OCI-LY3 (cell line): ENCODE measurements around the gene WARS2.

Experiments
- H2AFZ ChIP-seq: fragments of 200-600, 300-600 bp; shearing (Covaris generic); 2 replicates; pipeline ENCODE4 v1.6.0; 2014; ENCODE audit warnings: antibody characterized with exemption, low read depth, low read length
- H3K27ac ChIP-seq: fragments of 200-600, 300-600 bp; sonication (generic); 2 replicates; pipeline ENCODE4 v1.5.1; 2014; ENCODE audit warnings: mild to moderate bottlenecking, low read length, moderate library complexity, mixed read lengths
- H3K27me3 ChIP-seq: fragments of 200-600, 300-600 bp; sonication (generic); 2 replicates; pipeline ENCODE4 v1.6.1; 2014; ENCODE audit warnings: low read depth, low read length, mixed read lengths
- H3K36me3 ChIP-seq: fragments of 200-600, 300-600 bp; sonication (generic); replicated peaks from 2 replicates; pipeline ENCODE3; 2014; ENCODE audit warnings: low read depth, low read length, mixed read lengths
- H3K4me1 ChIP-seq: fragments of 300-600, 200-600 bp; sonication (generic); 2 replicates; pipeline ENCODE4 v1.6.1; 2014; ENCODE audit warnings: low read length, mixed read lengths
- H3K4me2 ChIP-seq: fragments of 200-600, 300-600 bp; sonication (generic); 2 replicates; pipeline ENCODE4 v1.6.1; 2014; ENCODE audit warnings: low read length, mixed read lengths
- H3K4me3 ChIP-seq: fragments of 300-600, 200-600 bp; sonication (generic); 2 replicates; pipeline ENCODE4 v1.5.1; 2014; ENCODE audit warnings: antibody characterized with exemption, mild to moderate bottlenecking, low read length, moderate library complexity
- H3K79me2 ChIP-seq: fragments of 300-600, 200-600 bp; shearing (Covaris generic); 2 replicates; pipeline ENCODE4 v1.6.1; 2014; ENCODE audit warnings: mild to moderate bottlenecking, low read length, mixed read lengths
- H3K9ac ChIP-seq: fragments of 300-600, 200-600 bp; shearing (Covaris generic); 2 replicates; pipeline ENCODE4 v1.6.0; 2014; ENCODE audit warnings: mild to moderate bottlenecking, low read length, moderate library complexity
- H3K9me3 ChIP-seq: fragments of 200-600, 300-600 bp; shearing (Covaris generic); 2 replicates; pipeline ENCODE4 v1.6.1; 2014; ENCODE audit warnings: low read length, mixed read lengths; ENCODE audit not compliant: insufficient read depth
- H4K20me1 ChIP-seq: fragments of 200-600, 300-600 bp; sonication (generic); 2 replicates; pipeline ENCODE4 v1.6.1; 2016; ENCODE audit warnings: low read length, mixed read lengths; ENCODE audit not compliant: insufficient read depth
- CTCF ChIP-seq: fragments of 200-600, 300-600 bp; sonication (generic); IDR thresholded peaks from 2 replicates; pipeline ENCODE4 v1.5.1; 2014; ENCODE audit warnings: antibody characterized with exemption, low read length, low read depth
- EZH2phosphoT487 ChIP-seq: fragments of 200-600 bp; shearing (Covaris generic); IDR thresholded peaks from 2 replicates; pipeline ENCODE4 v1.6.1; 2018; ENCODE audit warnings: antibody characterized with exemption, mixed run types, low read depth

WARS2 gene

GRCh38 chr1:119011706-119012105 lies 128.7 kb downstream of the WARS2 start:
- H4K20me1 ChIP-seq = no peaks in the 10 kb centered on the region
- H3K9ac ChIP-seq = no peak overlapping the region
- no peak overlapping the region for H3K27ac ChIP-seq
- no peaks in the 10 kb centered on the region for H3K27me3 ChIP-seq
- no peak overlapping the region for H3K4me2 ChIP-seq
- H2AFZ ChIP-seq = no peak overlapping the region
- H3K4me3 ChIP-seq = no peak overlapping the region
- TF ChIP-seq EZH2phosphoT487 (no peak), CTCF (no peak)
- no peaks in the 10 kb centered on the region for H3K79me2 ChIP-seq
- no peaks in the 10 kb centered on the region for H3K9me3 ChIP-seq
- no peaks in the 10 kb centered on the region for H3K36me3 ChIP-seq
- H3K4me1 ChIP-seq = no peaks in the 10 kb centered on the region

GRCh38 chr1:119011116-119011515 lies 129.3 kb downstream of the WARS2 start:
- Histone ChIP-seq H2AFZ (no peak overlapping the region), H3K4me1 (no peaks in the 10 kb centered on the region), H3K36me3 (no peaks in the 10 kb centered on the region), H3K4me3 (no peak overlapping the region), H3K27ac (no peak overlapping the region), H4K20me1 (no peaks in the 10 kb centered on the region), H3K9ac (no peak overlapping the region), H3K4me2 (no peak overlapping the region), H3K79me2 (no peaks in the 10 kb centered on the region), H3K27me3 (no peaks in the 10 kb centered on the region), H3K9me3 (no peaks in the 10 kb centered on the region)
- TF ChIP-seq CTCF = no peak
- no peak for TF ChIP-seq EZH2phosphoT487

- no peaks in the 10 kb centered on the region for H3K36me3 ChIP-seq
- H3K79me2 ChIP-seq = no peaks in the 10 kb centered on the region
- TF ChIP-seq EZH2phosphoT487 (no peak), CTCF (no peak)
- no peaks in the 10 kb centered on the region for H4K20me1 ChIP-seq
- H3K4me2 ChIP-seq = no peak overlapping the region
- no peak overlapping the region for H2AFZ ChIP-seq
- H3K4me3 ChIP-seq = no peak overlapping the region
- H3K27ac ChIP-seq = no peak overlapping the region
- H3K4me1 ChIP-seq = no peaks in the 10 kb centered on the region
- H3K9me3 ChIP-seq = no peaks in the 10 kb centered on the region
- no peak overlapping the region for H3K9ac ChIP-seq
- no peaks in the 10 kb centered on the region for H3K27me3 ChIP-seq
Observed at GRCh38 chr1:119010201-119010600, 130.3 kb downstream of the WARS2 start.

GRCh38 chr1:119009312-119009655 lies 131.2 kb downstream of the WARS2 start:
- Histone ChIP-seq H3K4me1 (no peaks in the 10 kb centered on the region), H3K36me3 (no peaks in the 10 kb centered on the region), H3K27me3 (no peaks in the 10 kb centered on the region), H3K4me3 (no peak overlapping the region), H2AFZ (no peak overlapping the region), H3K9ac (no peak overlapping the region), H4K20me1 (no peaks in the 10 kb centered on the region), H3K4me2 (no peak overlapping the region), H3K9me3 (no peaks in the 10 kb centered on the region), H3K27ac (no peak overlapping the region), H3K79me2 (no peaks in the 10 kb centered on the region)
- TF ChIP-seq EZH2phosphoT487 (no peak), CTCF (no peak)
